SHP77 treated with DMSO at 0.1 percent for 48 hours (cell line): ENCODE measurements around the gene FBP1.

ENCODE experiments used
- DNase-seq: peaks from one replicate; lab custom pipeline; 2025; lab: John Stamatoyannopoulos, UW

FBP1 gene

GRCh38 chr9:94639061-94639998, at the start of gene FBP1:
Gene FBP1, minus strand, starts transcription at chr9:94639518. Its CDS starts 208 bp downstream, at chr9:94639310.
- no peak for DNase-seq

DNA sequence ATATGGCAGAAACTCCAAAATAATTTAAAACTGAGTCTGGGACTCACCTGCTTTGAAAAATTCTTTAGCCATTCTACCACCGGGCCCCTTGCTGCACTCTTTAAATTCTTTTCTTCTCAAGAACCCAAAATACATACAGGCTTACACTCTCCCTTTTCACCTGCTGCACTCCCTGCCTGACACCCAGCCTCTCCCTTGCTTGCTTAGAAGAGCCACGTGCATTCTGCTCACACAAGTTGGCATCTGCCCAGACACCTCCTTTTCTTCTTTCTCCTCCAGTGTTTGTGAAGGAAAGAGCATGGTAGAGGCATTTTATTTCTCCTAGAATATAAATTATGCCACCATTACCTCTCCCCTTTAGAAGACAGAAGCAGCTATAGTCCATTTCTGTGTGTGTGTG, 48.1 kb upstream of the FBP1 start:
- no peak for DNase-seq

- no peak for DNase-seq
Measured at GRCh38 chr9:94685359-94685758, 46.0 kb upstream of the FBP1 start.

GRCh38 chr9:94681508-94681907, 42.2 kb upstream of the FBP1 start:
- peak; percentile 59 for DNase-seq

DNA sequence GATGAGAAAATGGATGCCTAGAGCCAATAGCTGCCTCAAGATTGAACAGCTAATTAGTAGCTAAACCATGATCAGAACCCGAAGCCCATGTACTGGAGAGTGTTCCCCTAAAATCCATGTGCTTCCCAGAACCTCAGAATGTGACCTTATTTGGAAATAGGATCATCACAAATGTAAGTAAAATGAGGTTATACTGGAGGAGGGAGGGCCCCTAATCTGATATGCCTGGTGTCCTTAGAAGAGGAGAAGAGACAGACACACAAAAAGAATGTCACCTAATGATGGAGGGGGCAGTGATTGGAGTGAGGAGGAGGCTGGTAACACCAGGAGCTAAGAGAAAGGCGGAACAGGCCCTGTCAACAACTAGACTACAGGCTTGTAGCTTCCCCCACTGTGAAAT, 41.3 kb upstream of the FBP1 start:
- DNase-seq: no peak

DNA sequence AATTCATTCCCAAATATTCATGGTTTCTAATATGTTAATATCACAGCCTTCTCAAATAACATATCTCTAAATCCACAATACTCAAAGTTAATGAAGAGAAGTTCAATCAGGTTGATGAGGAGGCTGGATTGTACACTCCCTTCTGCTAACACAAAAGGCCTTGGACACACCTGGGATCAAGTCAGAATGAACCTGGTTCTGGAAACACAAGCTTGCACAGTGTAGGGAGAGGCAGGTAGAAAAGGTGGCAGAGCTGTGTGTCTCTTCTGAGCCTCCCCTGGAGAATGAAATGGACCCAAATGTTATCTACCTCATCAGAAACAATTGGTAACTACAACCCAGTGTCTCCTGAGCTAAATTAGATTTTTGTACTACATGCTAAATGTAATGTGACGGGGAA, 40.7 kb upstream of the FBP1 start:
- DNase-seq: no peak

DNA sequence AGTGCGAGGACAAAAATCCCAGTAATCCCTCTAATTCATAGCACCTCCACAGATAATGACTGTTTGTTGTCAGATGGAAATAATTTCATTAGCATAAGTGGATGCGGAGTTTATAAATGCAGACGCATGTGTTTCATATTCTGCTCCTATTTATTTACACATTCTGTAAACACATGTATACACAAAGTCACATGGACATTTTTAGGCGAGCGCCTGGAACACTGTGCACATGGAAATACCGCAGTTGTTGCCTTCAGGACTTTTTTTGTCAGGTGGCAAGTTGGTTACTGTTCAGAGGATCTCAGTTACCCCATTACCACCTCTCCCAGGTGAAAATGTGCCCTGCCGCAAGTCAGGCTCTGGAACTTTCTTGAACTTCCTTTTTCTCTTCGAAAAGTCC, 40.3 kb upstream of the FBP1 start:
- DNase-seq: no peak

DNA sequence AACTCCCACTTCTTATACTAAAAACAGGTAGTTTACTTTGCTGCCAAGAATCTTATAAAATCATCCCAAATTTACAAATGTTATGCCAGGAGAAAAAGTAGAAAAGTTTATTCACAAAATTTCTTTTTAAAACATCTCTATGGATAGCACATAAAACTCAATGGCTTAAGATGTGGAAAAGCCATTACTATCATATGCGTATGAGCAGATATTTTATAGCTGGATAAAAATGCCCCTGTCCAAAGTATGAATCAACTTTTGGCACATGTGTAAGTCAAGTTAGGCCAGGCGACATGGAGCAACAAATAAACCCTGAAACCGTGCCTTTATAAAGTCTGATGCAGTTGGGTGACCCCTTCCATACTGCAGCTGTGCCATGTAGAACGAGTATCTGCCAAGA, 38.6 kb upstream of the FBP1 start:
- no peak for DNase-seq

- DNase-seq: no peak
Measured at GRCh38 chr9:94676446-94677131, 37.3 kb upstream of the FBP1 start.

- DNase-seq: no peak
Measured at GRCh38 chr9:94675008-94675881, 35.9 kb upstream of the FBP1 start.

- DNase-seq: no peak
Measured at GRCh38 chr9:94672811-94673487, 33.6 kb upstream of the FBP1 start.

DNA sequence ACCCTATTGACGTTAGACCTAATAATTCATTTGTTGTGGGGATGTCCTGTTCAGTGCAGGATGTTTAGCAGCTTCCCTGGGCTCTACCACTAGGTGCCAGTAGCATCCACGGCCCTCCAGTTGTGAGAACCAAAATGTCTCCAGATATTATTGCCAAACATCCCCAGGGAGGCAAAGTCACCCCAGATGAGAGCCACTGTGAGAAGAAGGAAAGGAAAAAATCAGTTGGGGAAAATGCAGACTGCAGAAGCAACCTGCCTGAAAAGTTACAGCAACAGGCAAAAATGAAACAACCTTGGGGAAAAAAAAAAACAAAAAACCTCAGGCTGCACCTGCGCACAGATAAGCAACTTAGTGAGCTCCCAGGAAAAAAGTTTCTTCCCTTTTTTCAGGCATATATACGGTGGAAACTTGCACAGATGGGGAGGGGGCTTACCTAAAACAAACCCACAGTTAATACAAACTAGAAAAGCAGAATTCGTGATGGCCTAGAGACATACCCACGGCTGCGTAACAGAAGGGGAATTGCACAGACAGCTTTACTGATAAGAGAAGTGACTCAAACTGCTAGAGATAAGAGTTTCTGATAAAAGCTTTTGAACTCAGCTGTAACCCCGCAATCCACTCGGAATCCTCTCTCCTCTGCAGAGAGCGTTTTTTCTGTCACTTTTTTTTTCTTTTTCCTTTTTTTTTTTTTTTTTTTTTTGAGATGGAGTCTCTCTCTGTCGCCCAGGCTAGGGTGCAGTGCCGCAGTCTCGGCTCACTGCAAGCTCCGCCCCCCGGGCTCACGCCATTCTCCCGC, 29.8 kb upstream of the FBP1 start:
- DNase-seq: peak; percentile 52

DNA sequence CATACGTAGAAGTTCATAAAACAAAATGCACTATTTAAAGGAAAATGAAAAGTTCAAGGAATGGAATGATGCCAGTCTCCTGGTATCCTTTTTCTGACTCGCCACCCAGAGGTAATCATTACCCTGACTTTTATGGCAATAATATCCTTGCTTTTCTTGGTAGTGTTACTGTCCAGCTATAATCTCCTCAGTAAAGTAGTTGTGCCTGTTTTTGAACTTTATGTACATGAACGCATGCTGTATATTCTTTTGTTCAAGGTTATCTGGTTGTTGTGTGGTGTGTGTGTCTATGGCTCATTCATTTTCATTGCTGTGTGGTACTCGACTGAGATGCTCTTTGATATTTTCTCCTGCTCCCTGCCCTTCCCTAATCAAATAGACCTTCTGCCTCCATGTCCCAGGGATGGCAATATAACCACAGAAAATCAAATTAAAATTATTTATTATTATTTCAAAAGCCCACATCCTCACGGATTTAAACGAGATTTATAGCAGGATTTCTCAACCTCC, 29.2 kb upstream of the FBP1 start:
- DNase-seq: no peak

- no peak for DNase-seq
Measured at GRCh38 chr9:94666364-94667099, 27.2 kb upstream of the FBP1 start.

DNA sequence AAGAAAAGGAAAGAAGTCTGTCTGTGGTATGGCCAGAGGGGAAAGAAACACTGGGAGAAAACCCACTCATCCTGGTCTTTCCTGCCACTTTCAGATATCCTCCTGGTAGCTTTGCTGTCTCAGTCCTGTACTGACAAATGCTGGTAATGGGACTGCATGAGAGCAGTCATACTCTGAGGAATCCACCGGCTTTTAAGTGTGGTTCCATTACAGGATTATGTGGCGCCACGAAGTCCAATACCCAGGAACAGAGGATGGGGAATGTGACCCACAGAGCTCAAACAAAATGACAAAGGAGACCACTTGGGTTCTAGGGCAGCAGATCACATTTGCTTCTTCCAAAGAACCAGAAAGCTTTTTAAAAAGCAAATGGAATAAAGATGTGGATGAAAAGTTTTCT, 26.3 kb upstream of the FBP1 start:
- DNase-seq: no peak

GRCh38 chr9:94664801-94665200, 25.5 kb upstream of the FBP1 start:
- no peak for DNase-seq

DNA sequence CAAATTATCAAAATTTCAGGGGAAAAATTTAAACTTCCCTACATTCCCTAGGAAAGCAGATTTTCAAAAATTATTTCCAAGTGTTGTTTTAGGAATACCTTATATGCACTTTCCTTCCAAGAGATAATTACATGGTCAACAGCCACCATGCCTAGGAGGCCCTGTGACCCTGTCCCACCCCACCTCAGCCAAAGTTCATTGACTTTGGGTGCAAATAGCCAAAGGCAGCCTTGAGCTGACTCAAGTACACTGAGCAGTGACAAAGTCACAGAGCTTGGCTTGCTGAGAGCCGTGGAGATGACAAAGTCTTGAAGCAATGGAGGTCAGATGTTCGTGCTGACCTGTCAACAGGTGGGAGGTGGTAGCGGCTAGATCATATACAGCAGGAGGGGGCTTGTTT, 24.3 kb upstream of the FBP1 start:
- no peak for DNase-seq

DNA sequence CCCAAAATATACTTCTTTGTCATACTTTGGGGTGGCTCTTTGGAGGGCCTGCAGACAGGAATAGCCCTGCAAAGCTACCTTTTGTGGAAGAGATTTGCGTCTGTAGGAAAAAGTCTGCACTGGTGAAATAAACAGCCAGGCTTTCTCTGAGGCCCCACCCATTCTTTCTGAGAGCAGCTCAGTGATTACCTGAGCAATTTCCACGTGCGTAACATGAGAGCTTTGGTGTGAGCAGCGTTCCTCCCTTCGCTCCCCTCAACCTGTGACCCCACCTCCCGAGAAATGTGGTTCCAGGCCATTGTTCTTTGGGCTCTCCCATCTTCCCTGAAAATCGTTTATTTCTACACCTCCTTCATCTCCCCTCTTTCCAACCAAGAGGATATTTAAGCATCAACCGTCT, 23.8 kb upstream of the FBP1 start:
- DNase-seq: no peak

- no peak for DNase-seq
Measured at GRCh38 chr9:94657021-94657725, 17.9 kb upstream of the FBP1 start.
